Activated CD8-positive, alpha-beta memory T cell treated with anti-CD3 and anti-CD28 coated beads for 1 hour (primary cell): ENCODE measurements around the gene MYO16.
"Not testable (repeated sequence)": the region's sequence is repeated elsewhere in the genome, so short reads cannot be mapped to it uniquely, and the experiment has no call there.

Source experiments
- DNase-seq, 2 donors: peaks; one replicate each; pipeline ENCODE4 v3.0.0-alpha.2; 2020; ENCODE audit warnings: low read depth in 1 of 2; ENCODE audit errors: extremely low read depth in 1 of 2

The MYO16 gene

GRCh38 chr13:109026266-109026665, 396.9 kb downstream of the MYO16 start:
- DNase-seq: no peak

GRCh38 chr13:109028624-109029023, 399.2 kb downstream of the MYO16 start:
- DNase-seq: no peak

GRCh38 chr13:109033090-109033489, 403.7 kb downstream of the MYO16 start:
- no peak for DNase-seq

GRCh38 chr13:109036078-109036780, 406.8 kb downstream of the MYO16 start:
- DNase-seq: no peak

- no peak for DNase-seq
Measured at GRCh38 chr13:109043636-109044035, 414.2 kb downstream of the MYO16 start.

- no peak for DNase-seq
Measured at GRCh38 chr13:109055850-109056249, 426.4 kb downstream of the MYO16 start.

- no peak for DNase-seq
Measured at GRCh38 chr13:109058087-109058486, 428.7 kb downstream of the MYO16 start.

- no peak for DNase-seq
Measured at GRCh38 chr13:109072505-109072904, 443.1 kb downstream of the MYO16 start.

GRCh38 chr13:109074436-109074835, 445.0 kb downstream of the MYO16 start:
- no peak for DNase-seq

GRCh38 chr13:109074853-109075252, 445.4 kb downstream of the MYO16 start:
- no peak for DNase-seq

- no peak for DNase-seq
Measured at GRCh38 chr13:109087916-109088623, 458.7 kb downstream of the MYO16 start.

GRCh38 chr13:109088624-109088917, 459.2 kb downstream of the MYO16 start:
- DNase-seq: no peak

GRCh38 chr13:109090796-109091195, 461.4 kb downstream of the MYO16 start:
- no peak for DNase-seq

- no peak for DNase-seq
Measured at GRCh38 chr13:109091249-109091648, 461.8 kb downstream of the MYO16 start.

GRCh38 chr13:109092186-109092585, 462.8 kb downstream of the MYO16 start:
- DNase-seq: not testable (repeated sequence)

- no peak for DNase-seq
Measured at GRCh38 chr13:109093998-109094397, 464.6 kb downstream of the MYO16 start.

- no peak for DNase-seq
Measured at GRCh38 chr13:109095126-109095525, 465.7 kb downstream of the MYO16 start.

GRCh38 chr13:109096101-109096500, 466.7 kb downstream of the MYO16 start:
- DNase-seq: no peak

GRCh38 chr13:109100705-109101304, 471.4 kb downstream of the MYO16 start:
- DNase-seq: no peak

- no peak for DNase-seq
Measured at GRCh38 chr13:109101550-109102144, 472.2 kb downstream of the MYO16 start.

- DNase-seq: no peak
Measured at GRCh38 chr13:109105899-109106298, 476.5 kb downstream of the MYO16 start.

- DNase-seq: no peak
Measured at GRCh38 chr13:109110159-109110558, 480.7 kb downstream of the MYO16 start.
